ENCODE measurements around the gene ZNF219. TPM values are rescaled to one million over a fixed set of nuclear protein-coding genes. Genes with fewer than 3 reads are reported as not detected.

ZNF219 gene
- total RNA-seq, 2 experiments from 2014 or later: 9.8 to 15.5 TPM

DNA sequence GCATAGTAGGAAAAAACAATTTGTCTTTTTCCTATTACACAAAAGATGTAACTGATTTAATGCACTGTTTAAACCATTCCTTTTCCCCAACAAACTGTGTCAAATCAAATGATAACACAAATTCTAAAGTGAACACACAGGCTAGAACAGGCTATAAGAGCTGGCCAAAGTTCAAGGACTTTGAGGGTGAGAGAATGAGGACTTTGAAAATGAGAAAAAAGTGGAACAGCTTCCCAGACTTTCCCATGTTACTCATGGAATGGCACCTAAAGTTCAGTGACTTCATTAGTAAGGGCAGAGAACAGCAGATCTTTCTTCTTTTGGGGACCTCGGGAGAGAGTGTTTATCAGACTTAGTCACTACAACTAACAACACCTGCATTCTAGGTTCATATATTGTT, 25.0 kb upstream of the ZNF219 start:
- POLR2A ChIA-PET: interaction anchor here (0.6 to 1.3 kb wide), 3 partner anchors 10 to 24 kb away, joined by 3 read pairs; no protein-coding TSS in a partner anchor
- CTCF ChIA-PET (ENCODE audit: unreplicated experiment): interaction anchor here (0.5 kb wide), 1 partner anchor 702 kb away, joined by 3 read pairs; no protein-coding TSS in a partner anchor

DNA sequence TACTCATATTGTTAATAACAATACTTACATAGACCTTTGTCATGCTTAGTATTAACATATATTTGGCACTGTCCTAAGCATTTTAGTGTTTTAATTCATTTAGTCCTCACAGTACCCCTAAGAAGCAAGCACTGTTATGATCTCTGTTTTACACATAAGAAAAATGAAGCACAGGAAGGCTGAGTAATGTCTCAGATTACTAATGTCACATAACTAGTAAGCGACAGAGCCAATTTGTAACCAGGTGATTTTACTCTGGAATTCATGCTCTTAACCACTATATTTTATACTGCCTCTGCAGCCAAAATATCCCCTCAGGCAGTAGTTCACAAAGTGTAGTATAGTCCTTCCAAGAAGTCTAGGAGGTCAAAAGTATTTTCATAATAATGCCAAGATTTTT, 22.7 kb upstream of the ZNF219 start:
- POLR2A ChIA-PET: no interaction called here
- TF ChIP-seq, protein P1, sequence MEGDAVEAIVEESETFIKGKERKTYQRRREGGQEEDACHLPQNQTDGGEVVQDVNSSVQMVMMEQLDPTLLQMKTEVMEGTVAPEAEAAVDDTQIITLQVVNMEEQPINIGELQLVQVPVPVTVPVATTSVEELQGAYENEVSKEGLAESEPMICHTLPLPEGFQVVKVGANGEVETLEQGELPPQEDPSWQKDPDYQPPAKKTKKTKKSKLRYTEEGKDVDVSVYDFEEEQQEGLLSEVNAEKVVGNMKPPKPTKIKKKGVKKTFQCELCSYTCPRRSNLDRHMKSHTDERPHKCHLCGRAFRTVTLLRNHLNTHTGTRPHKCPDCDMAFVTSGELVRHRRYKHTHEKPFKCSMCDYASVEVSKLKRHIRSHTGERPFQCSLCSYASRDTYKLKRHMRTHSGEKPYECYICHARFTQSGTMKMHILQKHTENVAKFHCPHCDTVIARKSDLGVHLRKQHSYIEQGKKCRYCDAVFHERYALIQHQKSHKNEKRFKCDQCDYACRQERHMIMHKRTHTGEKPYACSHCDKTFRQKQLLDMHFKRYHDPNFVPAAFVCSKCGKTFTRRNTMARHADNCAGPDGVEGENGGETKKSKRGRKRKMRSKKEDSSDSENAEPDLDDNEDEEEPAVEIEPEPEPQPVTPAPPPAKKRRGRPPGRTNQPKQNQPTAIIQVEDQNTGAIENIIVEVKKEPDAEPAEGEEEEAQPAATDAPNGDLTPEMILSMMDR (conservative IDR thresholded peaks at IDR 0.05; ENCODE audit: low read length): no peak
- TF ChIP-seq EZH2phosphoT487 (IDR thresholded peaks at IDR 0.05; ENCODE audit: borderline replicate concordance, low read depth, low read length): no peak
- Histone ChIP-seq H3K9me3 (ENCODE audit: low read length) (no peaks in the 10 kb centered on the region), H3K4me2 (ENCODE audit: low read length) (no peak overlapping the region), H3K4me3 (ENCODE audit: low read depth, low read length, poor library complexity, severe bottlenecking) (no peak overlapping the region), H3K9me2 (ENCODE audit: insufficient read depth, low read length) (no peaks in the 10 kb centered on the region), H3K4me1 (ENCODE audit: insufficient read depth, low read length, poor library complexity, severe bottlenecking) (no peaks in the 10 kb centered on the region), H3K79me2 (ENCODE audit: insufficient read depth, low read depth, low read length) (no peaks in the 10 kb centered on the region), H3K36me3 (ENCODE audit: insufficient read depth, low read length) (no peaks in the 10 kb centered on the region), H2AFZ (ENCODE audit: low read length) (no peak overlapping the region), H3K27ac (ENCODE audit: low read depth, low read length, poor library complexity, severe bottlenecking) (no peak overlapping the region), H4K20me1 (ENCODE audit: insufficient read depth, low read length) (no peaks in the 10 kb centered on the region)
- BruUV-seq (replicated peaks): no TSS peak
- CTCF ChIA-PET (ENCODE audit: unreplicated experiment): no interaction called here
- DNase-seq (ENCODE audit: low spot score): no peak
- intact Hi-C loops (cut with micrococcal nuclease; ENCODE audit: unreplicated experiment): no loop called here

More for the DNA sequence above, 25.0 kb upstream of the ZNF219 start:
- BruUV-seq (replicated peaks): no TSS peak
- Histone ChIP-seq H3K27ac (ENCODE audit: low read depth, low read length, poor library complexity, severe bottlenecking) (no peak overlapping the region), H4K20me1 (ENCODE audit: insufficient read depth, low read length) (no peaks in the 10 kb centered on the region), H3K9me3 (ENCODE audit: low read length) (no peaks in the 10 kb centered on the region), H3K4me1 (ENCODE audit: insufficient read depth, low read length, poor library complexity, severe bottlenecking) (no peaks in the 10 kb centered on the region), H2AFZ (ENCODE audit: low read length) (no peak overlapping the region), H3K4me2 (ENCODE audit: low read length) (no peak overlapping the region), H3K36me3 (ENCODE audit: insufficient read depth, low read length) (no peaks in the 10 kb centered on the region), H3K9me2 (ENCODE audit: insufficient read depth, low read length) (no peaks in the 10 kb centered on the region), H3K79me2 (ENCODE audit: insufficient read depth, low read depth, low read length) (no peaks in the 10 kb centered on the region), H3K4me3 (ENCODE audit: low read depth, low read length, poor library complexity, severe bottlenecking) (no peak overlapping the region)
- intact Hi-C loops (cut with micrococcal nuclease; ENCODE audit: unreplicated experiment): no loop called here
- TF ChIP-seq EZH2phosphoT487 (IDR thresholded peaks at IDR 0.05; ENCODE audit: borderline replicate concordance, low read depth, low read length): no peak
- TF ChIP-seq, protein P1 (conservative IDR thresholded peaks at IDR 0.05; ENCODE audit: low read length): no peak
- no peak for DNase-seq (ENCODE audit: low spot score)

DNA sequence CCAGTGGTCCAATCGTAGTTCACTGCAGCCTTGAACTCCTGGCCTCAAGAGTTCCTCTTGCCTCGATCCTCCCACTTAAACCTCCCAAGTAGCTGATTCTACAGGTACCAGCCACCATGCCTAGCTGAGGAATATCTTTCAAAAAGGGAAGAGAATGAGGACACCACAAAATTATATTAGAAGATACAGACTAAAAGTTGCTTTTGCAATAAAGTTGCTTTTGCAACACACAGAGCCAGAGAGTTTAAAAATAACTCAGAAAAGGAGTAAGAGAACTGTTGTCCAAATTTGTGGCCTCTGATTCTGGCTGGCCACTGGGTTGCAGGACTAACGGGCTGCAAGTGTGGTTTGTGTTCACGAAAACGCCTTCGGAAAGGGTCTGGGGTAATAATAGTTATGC, 22.2 kb upstream of the ZNF219 start:
- Histone ChIP-seq H3K4me1 (ENCODE audit: insufficient read depth, low read length, poor library complexity, severe bottlenecking) (no peaks in the 10 kb centered on the region), H3K79me2 (ENCODE audit: insufficient read depth, low read depth, low read length) (no peaks in the 10 kb centered on the region), H2AFZ (ENCODE audit: low read length) (no peak overlapping the region), H3K9me3 (ENCODE audit: low read length) (no peaks in the 10 kb centered on the region), H3K9me2 (ENCODE audit: insufficient read depth, low read length) (no peaks in the 10 kb centered on the region), H3K4me2 (ENCODE audit: low read length) (no peak overlapping the region), H4K20me1 (ENCODE audit: insufficient read depth, low read length) (no peaks in the 10 kb centered on the region), H3K4me3 (ENCODE audit: low read depth, low read length, poor library complexity, severe bottlenecking) (no peak overlapping the region), H3K36me3 (ENCODE audit: insufficient read depth, low read length) (no peaks in the 10 kb centered on the region), H3K27ac (ENCODE audit: low read depth, low read length, poor library complexity, severe bottlenecking) (no peak overlapping the region)
- intact Hi-C loops (cut with micrococcal nuclease; ENCODE audit: unreplicated experiment): no loop called here
- ChIA-PET CTCF (ENCODE audit: unreplicated experiment) (no interaction called here), POLR2A (no interaction called here)
- TF ChIP-seq, protein P1 (conservative IDR thresholded peaks at IDR 0.05; ENCODE audit: low read length): no peak
- no peak for TF ChIP-seq EZH2phosphoT487 (IDR thresholded peaks at IDR 0.05; ENCODE audit: borderline replicate concordance, low read depth, low read length)
- BruUV-seq (replicated peaks): no TSS peak
- DNase-seq (ENCODE audit: low spot score): no peak
